ENCODE results near the gene TIPIN. TPM values are rescaled to one million over a fixed set of nuclear protein-coding genes. Genes with fewer than 3 reads are reported as not detected.

The TIPIN gene
- total RNA-seq, 1 donor from 2014 or later = 56.2 TPM

DNA sequence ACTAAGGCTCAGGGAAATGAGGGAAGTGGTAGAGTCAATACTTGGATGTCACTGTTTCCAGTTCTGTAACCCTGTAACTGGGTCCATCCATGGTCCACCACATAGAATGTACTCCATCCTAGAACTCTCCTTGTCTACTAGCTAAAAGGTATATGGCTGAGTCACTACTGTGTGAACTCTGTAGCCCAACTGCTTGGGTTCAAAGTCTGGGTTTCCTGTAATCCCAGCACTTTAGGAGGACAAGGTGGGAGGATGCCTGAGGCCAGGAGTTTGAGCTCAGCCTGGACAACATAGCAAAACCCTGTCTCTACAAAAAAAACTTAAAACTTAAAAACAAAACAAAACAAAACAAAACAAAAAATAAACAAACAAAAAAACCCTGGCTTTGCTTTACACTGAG lies 68.4 kb downstream of the TIPIN start:
- H3K4me1 Mint-ChIP-seq = peaks cover 22% of the 10 kb centered on the region
- no peaks in the 10 kb centered on the region for H3K36me3 Mint-ChIP-seq (ENCODE audit: low read depth)
- H3K9me3 Mint-ChIP-seq = no peaks in the 10 kb centered on the region
- intact Hi-C loops (cut with micrococcal nuclease) = no loop called here
- H3K27ac Mint-ChIP-seq = no peak overlapping the region
- no peak for DNase-seq
- peaks cover 5% of the 10 kb centered on the region for H3K27me3 Mint-ChIP-seq
- no peak overlapping the region for H3K4me3 Mint-ChIP-seq

GRCh38 chr15:66287461-66288057 lies 68.9 kb downstream of the TIPIN start:
- Mint-ChIP-seq H3K36me3 (ENCODE audit: low read depth) (no peaks in the 10 kb centered on the region), H3K27ac (no peak overlapping the region)
- intact Hi-C loops (cut with micrococcal nuclease) = loop anchor here (2.0 kb wide), 1 partner anchor 35 kb away; the partner anchor contains the start of gene MEGF11

More at GRCh38 chr15:66287461-66288057, 68.9 kb downstream of the TIPIN start:
- no peak overlapping the region for H3K4me3 Mint-ChIP-seq
- no peaks in the 10 kb centered on the region for H3K9me3 Mint-ChIP-seq
- DNase-seq = no peak
- H3K27me3 Mint-ChIP-seq = peaks cover 7% of the 10 kb centered on the region
- peaks cover 21% of the 10 kb centered on the region for H3K4me1 Mint-ChIP-seq

Other genes starting within 250 kb of the TIPIN start
- not detected in 2 replicates for gene MEGF11, start 102.9 kb downstream of the TIPIN start, total RNA-seq
- 48.6 and 57.2 TPM in 2 replicates for gene DIS3L, start 63.1 kb downstream of the TIPIN start, total RNA-seq
- 98.9 and 106 TPM in 2 replicates for gene MAP2K1, start 30.2 kb upstream of the TIPIN start, total RNA-seq
- gene SNAPC5, start 141.1 kb upstream of the TIPIN start, total RNA-seq = 33.5 and 33.9 TPM in 2 replicates
- 3,393 and 3,435 TPM in 2 replicates for gene RPL4, start 148.2 kb upstream of the TIPIN start, total RNA-seq
- 37.1 and 41.1 TPM in 2 replicates for gene ZWILCH, start 148.6 kb upstream of the TIPIN start, total RNA-seq
- not detected in 2 replicates for gene LCTL, start 209.3 kb upstream of the TIPIN start, total RNA-seq

All from activated CD4-positive, alpha-beta T cell treated with anti-CD3 and anti-CD28 coated beads, Interleukin-2, amount 10 ng/mL, durations not matched to agents 24 days and 14 days (primary cell).